A673 (cell line): ENCODE results near the gene ANAPC5. TPM values are rescaled to one million over a fixed set of nuclear protein-coding genes. Genes with fewer than 3 reads are reported as not detected.

ENCODE experiments used
- BruUV-seq: library from RNA; stranded (reverse); fragments of 400-500 nt; replicated peaks from 2 replicates; lab custom pipeline; 2021; lab: Mats Ljungman, UMichigan
- CTCF ChIA-PET: fragments of 300-600 bp; sonication (Branson Sonifier 250); formaldehyde crosslinking; loops from one replicate; lab custom pipeline; 2022; ENCODE audit warnings: antibody characterized with exemption; lab: Charles Lee
- POLR2A ChIA-PET: fragments of 300-600 bp; sonication (Branson Sonifier 250); formaldehyde crosslinking; loops from one replicate; lab custom pipeline; 2022; ENCODE audit warnings: antibody characterized with exemption; ENCODE audit not compliant: low non-redundant PET; lab: Charles Lee
- DNase-seq: peaks from one replicate; pipeline ENCODE4 v3.0.0-alpha.2; 2015; ENCODE audit warnings: low spot score
- H3K27ac ChIP-seq: fragments of 200-600 bp; sonication (generic); 2 replicates; pipeline ENCODE4 v1.5.1; 2016; ENCODE audit warnings: mixed run types, low read depth, mild to moderate bottlenecking, mixed read lengths, antibody characterized with exemption, low read length; ENCODE audit not compliant: poor library complexity, severe bottlenecking
- H3K27me3 ChIP-seq: fragments of 200-600 bp; sonication (generic); replicated peaks from 2 replicates; pipeline ENCODE4 v1.6.1; 2017; ENCODE audit warnings: mixed run types, low read depth, mild to moderate bottlenecking, mixed read lengths, antibody characterized with exemption, low read length; ENCODE audit not compliant: insufficient read depth, poor library complexity
- H3K36me3 ChIP-seq: fragments of 200-600 bp; sonication (generic); 2 replicates; pipeline ENCODE4 v1.6.1; 2016; ENCODE audit warnings: mixed run types, mild to moderate bottlenecking, mixed read lengths, antibody characterized with exemption, low read length; ENCODE audit not compliant: insufficient read depth, poor library complexity, severe bottlenecking
- H3K4me1 ChIP-seq: fragments of 200-600 bp; sonication (generic); 2 replicates; pipeline ENCODE4 v1.6.1; 2017; ENCODE audit warnings: mixed run types, mild to moderate bottlenecking, mixed read lengths, antibody characterized with exemption, low read length; ENCODE audit not compliant: insufficient read depth, poor library complexity, severe bottlenecking
- H3K4me3 ChIP-seq: fragments of 200-600 bp; sonication (generic); 2 replicates; pipeline ENCODE4 v1.5.1; 2016; ENCODE audit warnings: low read depth, mixed run types, mild to moderate bottlenecking, mixed read lengths, low read length; ENCODE audit not compliant: poor library complexity, severe bottlenecking
- H3K9me3 ChIP-seq: fragments of 200-600 bp; sonication (generic); 2 replicates; pipeline ENCODE4 v1.6.1; 2016; ENCODE audit warnings: mixed run types, low read depth, mild to moderate bottlenecking, mixed read lengths, antibody characterized with exemption, low read length; ENCODE audit not compliant: poor library complexity, severe bottlenecking
- EZH2 ChIP-seq: fragments of 200-600 bp; sonication (generic); IDR thresholded peaks from 2 replicates; pipeline ENCODE4 v1.6.1; 2017; ENCODE audit warnings: borderline replicate concordance, low read depth, mild to moderate bottlenecking, mixed read lengths, antibody characterized with exemption, low read length; ENCODE audit not compliant: poor library complexity, severe bottlenecking
- intact Hi-C: fragments of 100-400 bp; cut with micrococcal nuclease; formaldehyde crosslinking; loops from one replicate; pipeline ENCODE4 v1.10.0; 2022; ENCODE audit not compliant: unreplicated experiment
- total RNA-seq: library from RNA; stranded (reverse); gene quantifications from 2 replicates; pipeline ENCODE4 v1.2.3, GENCODE V29; 2021
- TF ChIP-seq, protein P1 (sequence below): fragments of 300-800, 200-600 bp; sonication (generic); conservative IDR thresholded peaks from 2 replicates; pipeline ENCODE4 v1.5.1; 2017; ENCODE audit warnings: low read depth, mild to moderate bottlenecking, antibody characterized with exemption, low read length, moderate library complexity, mixed read lengths

Gene ANAPC5
- total RNA-seq, 1 experiment from 2014 or later, result 142 TPM

DNA sequence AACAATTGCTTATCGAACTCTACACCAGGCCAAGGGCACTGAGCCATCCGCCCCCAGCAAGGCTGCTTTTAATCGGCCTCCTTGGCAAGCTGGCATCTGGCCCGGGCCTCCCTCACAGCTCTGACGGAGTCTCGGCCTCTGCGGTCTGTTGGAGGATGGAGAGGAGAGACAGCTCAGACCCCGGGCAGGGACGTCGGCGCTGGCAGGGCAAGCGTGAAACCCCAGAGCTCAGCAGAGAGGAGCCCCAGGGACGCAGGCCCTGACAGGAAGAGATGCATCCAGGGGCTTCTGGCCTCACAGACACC, 73.2 kb downstream of the ANAPC5 start:
- H3K27ac ChIP-seq, result no peak overlapping the region

DNA sequence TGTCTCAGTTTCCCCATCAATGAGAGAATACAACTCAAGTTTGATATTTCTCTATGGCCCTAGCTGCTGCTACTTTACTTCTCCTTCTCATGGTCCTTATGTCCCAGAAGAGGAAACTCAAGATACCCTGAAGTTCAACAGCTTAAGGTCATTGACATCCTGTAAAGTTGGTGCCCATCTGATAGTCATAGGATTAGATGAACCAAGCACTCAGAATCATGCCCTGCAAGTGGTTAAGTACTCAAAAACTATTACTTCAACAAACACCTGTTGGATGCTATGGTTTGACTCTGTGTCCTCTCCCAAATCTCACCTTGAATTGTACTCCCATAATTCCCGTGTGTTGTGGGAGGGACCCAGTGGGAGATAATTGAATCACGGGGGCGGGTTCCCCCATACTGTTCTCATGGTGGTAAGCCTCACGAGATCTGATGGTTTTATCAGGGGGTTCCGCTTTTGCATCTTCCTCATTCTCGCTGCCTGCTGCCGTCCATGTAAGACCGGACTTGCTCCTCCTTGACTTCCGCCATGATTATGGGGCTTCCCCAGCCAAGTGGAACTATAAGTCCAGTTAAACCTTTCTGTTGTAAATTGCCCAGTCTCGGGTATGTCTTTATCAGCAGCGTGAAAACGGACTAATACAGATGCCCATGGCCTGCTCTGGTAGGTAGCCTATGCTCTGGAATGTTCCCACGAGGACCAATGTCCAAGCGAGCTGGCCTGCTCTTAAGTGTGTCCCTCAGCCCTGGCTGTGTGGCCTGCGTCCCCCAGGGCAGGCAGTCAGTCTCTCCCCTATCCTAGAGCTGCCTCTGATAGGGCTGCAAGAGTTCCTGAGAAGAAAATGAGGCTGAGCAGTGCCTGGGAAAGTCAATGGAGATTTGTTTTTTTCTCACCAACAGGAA, 73.8 kb downstream of the ANAPC5 start:
- DNase-seq, result no peak
- H3K27ac ChIP-seq, result no peak overlapping the region
- BruUV-seq, result no TSS peak

More for the DNA sequence above, 73.2 kb downstream of the ANAPC5 start:
- no peaks in the 10 kb centered on the region for H3K27me3 ChIP-seq
- no peaks in the 10 kb centered on the region for H3K36me3 ChIP-seq
- POLR2A ChIA-PET, result no interaction called here
- CTCF ChIA-PET, result no interaction called here
- TF ChIP-seq, protein P1, sequence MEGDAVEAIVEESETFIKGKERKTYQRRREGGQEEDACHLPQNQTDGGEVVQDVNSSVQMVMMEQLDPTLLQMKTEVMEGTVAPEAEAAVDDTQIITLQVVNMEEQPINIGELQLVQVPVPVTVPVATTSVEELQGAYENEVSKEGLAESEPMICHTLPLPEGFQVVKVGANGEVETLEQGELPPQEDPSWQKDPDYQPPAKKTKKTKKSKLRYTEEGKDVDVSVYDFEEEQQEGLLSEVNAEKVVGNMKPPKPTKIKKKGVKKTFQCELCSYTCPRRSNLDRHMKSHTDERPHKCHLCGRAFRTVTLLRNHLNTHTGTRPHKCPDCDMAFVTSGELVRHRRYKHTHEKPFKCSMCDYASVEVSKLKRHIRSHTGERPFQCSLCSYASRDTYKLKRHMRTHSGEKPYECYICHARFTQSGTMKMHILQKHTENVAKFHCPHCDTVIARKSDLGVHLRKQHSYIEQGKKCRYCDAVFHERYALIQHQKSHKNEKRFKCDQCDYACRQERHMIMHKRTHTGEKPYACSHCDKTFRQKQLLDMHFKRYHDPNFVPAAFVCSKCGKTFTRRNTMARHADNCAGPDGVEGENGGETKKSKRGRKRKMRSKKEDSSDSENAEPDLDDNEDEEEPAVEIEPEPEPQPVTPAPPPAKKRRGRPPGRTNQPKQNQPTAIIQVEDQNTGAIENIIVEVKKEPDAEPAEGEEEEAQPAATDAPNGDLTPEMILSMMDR, result no peak
- no peak for TF ChIP-seq EZH2
- H3K4me1 ChIP-seq, result no peaks in the 10 kb centered on the region
- intact Hi-C loops, result no loop called here
- no TSS peak for BruUV-seq
- H3K4me3 ChIP-seq, result no peak overlapping the region
- H3K9me3 ChIP-seq, result no peaks in the 10 kb centered on the region
- DNase-seq, result no peak

DNA sequence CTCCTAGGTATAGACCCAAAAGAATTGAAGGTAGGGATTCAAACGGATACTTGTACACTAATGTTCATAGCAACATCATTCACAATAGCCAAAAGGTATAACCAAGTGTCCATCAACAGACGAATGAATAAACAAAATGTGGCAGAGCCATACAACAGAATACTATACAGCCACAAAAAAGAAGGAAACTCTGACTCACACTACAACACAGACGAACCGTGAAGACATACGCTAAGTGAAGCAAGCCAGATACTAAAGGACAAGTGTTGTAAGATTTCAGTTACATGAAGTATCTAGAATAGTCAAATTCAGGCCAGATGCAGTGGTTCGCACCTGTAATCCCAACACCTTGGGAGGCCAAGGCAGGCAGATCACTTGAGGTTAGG, 74.8 kb downstream of the ANAPC5 start:
- no TSS peak for BruUV-seq
- POLR2A ChIA-PET, result interaction anchor here (0.6 kb wide), 1 partner anchor 977 kb away, joined by 7 read pairs; no protein-coding TSS in a partner anchor
- CTCF ChIA-PET, result interaction anchor here (0.7 to 0.8 kb wide), 2 partner anchors 18 to 194 kb away, joined by 4 to 8 read pairs; no protein-coding TSS in a partner anchor
- Histone ChIP-seq H3K27me3 (no peaks in the 10 kb centered on the region), H3K36me3 (no peaks in the 10 kb centered on the region), H3K4me3 (no peak overlapping the region), H3K9me3 (no peaks in the 10 kb centered on the region), H3K27ac (no peak overlapping the region), H3K4me1 (no peaks in the 10 kb centered on the region)
- TF ChIP-seq EZH2, result no peak
- TF ChIP-seq, protein P1, result no peak
- no peak for DNase-seq
- intact Hi-C loops, result no loop called here

More for the DNA sequence above, 73.8 kb downstream of the ANAPC5 start:
- intact Hi-C loops, result no loop called here
- no peak overlapping the region for H3K4me3 ChIP-seq
- ChIA-PET POLR2A (no interaction called here), CTCF (no interaction called here)
- no peaks in the 10 kb centered on the region for H3K9me3 ChIP-seq
- H3K36me3 ChIP-seq, result no peaks in the 10 kb centered on the region
- no peak for TF ChIP-seq EZH2
- TF ChIP-seq, protein P1, result no peak
- no peaks in the 10 kb centered on the region for H3K4me1 ChIP-seq
- H3K27me3 ChIP-seq, result no peaks in the 10 kb centered on the region
